K562 (cell line): ENCODE results near the gene RGPD8. TPM values are rescaled to one million over a fixed set of nuclear protein-coding genes. Genes with fewer than 3 reads are reported as not detected.

Experiments used
- ATF6 ChIP-seq: sonication (generic); formaldehyde crosslinking; IDR thresholded peaks from 2 replicates; pipeline ENCODE4 v1.4.0; 2020; ENCODE audit warnings: mild to moderate bottlenecking, missing genetic modification reagents
- BMI1 ChIP-seq: fragments of 150-350 bp; IDR thresholded peaks from 2 replicates; pipeline ENCODE4 v1.6.1; 2014; ENCODE audit warnings: low read length
- DLX4 ChIP-seq: fragments of 250-450 bp; sonication (Bioruptor Pico); IDR thresholded peaks from 2 replicates; pipeline ENCODE4 v1.6.1; 2021; ENCODE audit warnings: mild to moderate bottlenecking
- E2F3 ChIP-seq: fragments of 250-450 bp; sonication (Bioruptor Pico); IDR thresholded peaks from 2 replicates; pipeline ENCODE4 v1.4.0; 2020; ENCODE audit warnings: mild to moderate bottlenecking
- E2F8 ChIP-seq: fragments of 450-650 bp; IDR thresholded peaks from 2 replicates; pipeline ENCODE4 v1.7.1; 2018; ENCODE audit warnings: mild to moderate bottlenecking, low read depth; ENCODE audit not compliant: partially characterized antibody
- ETV5 ChIP-seq: sonication (generic); formaldehyde crosslinking; IDR thresholded peaks from 2 replicates; pipeline ENCODE4 v1.4.0; 2020; ENCODE audit warnings: low read depth, mild to moderate bottlenecking, missing genetic modification reagents
- GATA2 ChIP-seq: sonication (generic); formaldehyde crosslinking; IDR thresholded peaks from 2 replicates; pipeline ENCODE4 v1.4.0; 2020; ENCODE audit warnings: mild to moderate bottlenecking, missing genetic modification reagents
- GATAD2A ChIP-seq: fragments of 450-650 bp; IDR thresholded peaks from 2 replicates; pipeline ENCODE4 v1.6.1; 2017
- HES1 ChIP-seq: fragments of 450-650 bp; IDR thresholded peaks from 2 replicates; pipeline ENCODE4 v1.6.1; 2016; ENCODE audit warnings: low read depth, mild to moderate bottlenecking, moderate library complexity
- KAT8 ChIP-seq: fragments of 450-650 bp; IDR thresholded peaks from 2 replicates; pipeline ENCODE4 v1.6.1; 2016; ENCODE audit warnings: low read depth, mild to moderate bottlenecking
- KDM4B ChIP-seq, 2 experiments: fragments of 450-650 bp in 1 of 2; sonication (generic) in 1 of 2; IDR thresholded peaks; 2 replicates each; pipeline ENCODE4 v1.6.1; 2016 to 2017; ENCODE audit warnings: borderline replicate concordance in 2 of 2, antibody characterized with exemption in 1 of 2, low read depth in 1 of 2, mild to moderate bottlenecking in 1 of 2
- KHSRP ChIP-seq: fragments of 450-650 bp; IDR thresholded peaks from 2 replicates; pipeline ENCODE4 v1.6.1; 2017
- MAX ChIP-seq: sonication (generic); formaldehyde crosslinking; IDR thresholded peaks from 2 replicates; pipeline ENCODE4 v1.9.0; 2022; ENCODE audit warnings: mild to moderate bottlenecking, missing genetic modification reagents
- NCOA4 ChIP-seq: fragments of 450-650 bp; IDR thresholded peaks from 2 replicates; pipeline ENCODE4 v1.6.1; 2018; ENCODE audit warnings: mild to moderate bottlenecking; ENCODE audit not compliant: partially characterized antibody
- NONO ChIP-seq, 2 experiments: fragments of 200-400 bp in 1 of 2; fragments of 450-650 bp in 1 of 2; formaldehyde crosslinking in 1 of 2; IDR thresholded peaks; 2 replicates each; pipeline ENCODE4 v1.6.1; 2017; ENCODE audit warnings: low read depth in 2 of 2, mild to moderate bottlenecking in 2 of 2, moderate library complexity in 2 of 2, low read length in 1 of 2
- PHTF2 ChIP-seq: fragments of 250-450 bp; sonication (Bioruptor Pico); IDR thresholded peaks from 2 replicates; pipeline ENCODE4 v1.5.0; 2021; ENCODE audit warnings: mild to moderate bottlenecking
- RBM15 ChIP-seq: fragments of 200-400 bp; formaldehyde crosslinking; IDR thresholded peaks from 2 replicates; pipeline ENCODE4 v1.6.1; 2018; ENCODE audit warnings: mild to moderate bottlenecking, low read length, moderate library complexity; ENCODE audit not compliant: insufficient read depth
- SREBF2 ChIP-seq: sonication (generic); formaldehyde crosslinking; IDR thresholded peaks from 2 replicates; pipeline ENCODE4 v1.4.0; 2020; ENCODE audit warnings: mild to moderate bottlenecking, missing genetic modification reagents
- SRF ChIP-seq, 2 experiments: fragments of 250-450, 450-650 bp in 1 of 2; sonication (Bioruptor Pico) in 1 of 2; sonication (generic) in 1 of 2; formaldehyde crosslinking; IDR thresholded peaks; 2 replicates each; pipeline versions ENCODE4 v1.5.0 to v1.5.1; 2020 to 2022; ENCODE audit warnings: mild to moderate bottlenecking in 1 of 2, missing genetic modification reagents in 1 of 2
- TCF7 ChIP-seq: sonication (generic); IDR thresholded peaks from 2 replicates; pipeline ENCODE4 v1.6.1; 2016; ENCODE audit warnings: antibody characterized with exemption, borderline replicate concordance
- TCFL5 ChIP-seq: fragments of 250-450 bp; sonication (Bioruptor Pico); conservative IDR thresholded peaks from 2 replicates; pipeline ENCODE4 v1.6.1; 2021; ENCODE audit warnings: mild to moderate bottlenecking, moderate library complexity, matching md5 sums
- TFAP4 ChIP-seq: sonication (generic); formaldehyde crosslinking; IDR thresholded peaks from 2 replicates; pipeline ENCODE4 v1.8.0; 2022; ENCODE audit warnings: missing genetic modification reagents, mild to moderate bottlenecking, moderate library complexity, borderline replicate concordance
- polyA plus RNA-seq, 8 experiments: library from polyadenylated mRNA; depleted of rRNA in 4 of 8; stranded (reverse) in 5 of 8; unstranded in 3 of 8; fragments of >200 nt; fragmentation: Nextera tagmentation in 2 of 8; fragmentation: Illumina TruSeq in 1 of 8; extraction: Ambion mirVana in 2 of 8; extraction: Trizol in 1 of 8; gene quantifications; 2 replicates each; pipeline versions ENCODE4 v1.2.1 to v1.2.3, GENCODE V29; 2011 to 2014; ENCODE audit warnings: inconsistent platforms in 1 of 8, missing spikeins in 1 of 8
- total RNA-seq, 7 experiments: library from RNA; depleted of rRNA in 6 of 7; stranded (reverse); fragments of >200 nt in 6 of 7; fragmentation: Illumina TruSeq in 2 of 7; extraction: Trizol in 2 of 7; gene quantifications; 2 replicates each; pipeline versions ENCODE4 v1.2.1 to v1.2.3, GENCODE V29; 2011 to 2021; ENCODE audit warnings: low replicate concordance in 1 of 7

The RGPD8 gene
- total and polyA plus RNA-seq, 9 of the 15 experiments (the other 6 are each of a cell fraction or from before 2014, with no cell fraction given), result 0.03 to 0.47 (median 0.12) TPM; not detected in 1

- TF ChIP-seq E2F8 (peak; percentile 12), TCFL5 (CRISPR knock-in tag) (no peak), SREBF2 (no peak), ATF6 (CRISPR knock-in tag) (no peak), GATA2 (CRISPR knock-in tag) (0 out of 2 replicates have a peak, but pooled peaks have one; percentile 41), TCF7 (no peak), KAT8 (no peak), KDM4B (IDR thresholded peaks at IDR 0.05; ENCODE audit: borderline replicate concordance in 2 of 2, low read depth in 1 of 2) (no peak), GATAD2A (no peak), E2F3 (CRISPR knock-in tag) (0 out of 2 replicates have a peak, but pooled peaks have one; percentile 37), NCOA4 (no peak), HES1 (no peak), KHSRP (no peak), NONO (IDR thresholded peaks at IDR 0.05; ENCODE audit: low read depth in 2 of 2, low read length in 1 of 2) (peak in 1 of 2 experiments; percentile 35; a peak in 1 of 4 replicates), MAX (peak; percentile 83), DLX4 (CRISPR knock-in tag) (no peak), SRF (CRISPR knock-in tag; IDR thresholded peaks at IDR 0.05) (no peak), BMI1 (no peak), RBM15 (no peak), ETV5 (CRISPR knock-in tag) (peak; percentile 76), TFAP4 (CRISPR knock-in tag) (peak; percentile 88), PHTF2 (no peak)
Measured at GRCh38 chr2:112481050-112481527, 47.6 kb upstream of the RGPD8 start (continued).
